ENCODE data around the gene ZNF891.

The ZNF891 gene

GRCh38 chr12:133063556-133063955 is 66.5 kb downstream of the ZNF891 start:
- Histone ChIP-seq H3K18ac (ENCODE audit: low read depth in 1 of 2, low read length in 2 of 2) (no peak overlapping the region), H3K14ac (ENCODE audit: low read length in 2 of 2) (no peak overlapping the region), H2BK15ac (ENCODE audit: low read depth, poor library complexity, severe bottlenecking) (no peak overlapping the region), H3K4me2 (ENCODE audit: low read length, poor library complexity, severe bottlenecking) (no peak overlapping the region), H3K9ac (ENCODE audit: low read length) (no peak overlapping the region), H3K4me1 (ENCODE audit: control insufficient read depth, insufficient read depth, low read depth, low read length) (no peaks in the 10 kb centered on the region), H3K36me3 (ENCODE audit: control insufficient read depth in 1 of 2, insufficient read depth in 2 of 2, low read depth in 1 of 2, low read length in 2 of 2) (peaks cover 8 to 33% of the 10 kb centered on the region in 2 experiments), H2AK5ac (ENCODE audit: low read length, severe bottlenecking) (no peak overlapping the region), H2AFZ (ENCODE audit: low read depth, low read length) (no peak overlapping the region), H3K23ac (ENCODE audit: low read length in 2 of 2) (no peak overlapping the region), H4K8ac (ENCODE audit: low read length) (no peak overlapping the region), H3K9me3 (ENCODE audit: control insufficient read depth, low read length) (peaks cover 98% of the 10 kb centered on the region), H2BK5ac (ENCODE audit: low read depth, low read length, poor library complexity, severe bottlenecking) (no peak overlapping the region), H2BK120ac (ENCODE audit: low read depth, low read length) (no peak overlapping the region), H3K4me3 (ENCODE audit: insufficient read depth in 1 of 2, low read depth in 1 of 2, low read length in 2 of 2) (peak overlapping the region in 1 of 2 experiments; percentile 61), H4K91ac (ENCODE audit: low read length) (no peak overlapping the region), H3K27me3 (ENCODE audit: control insufficient read depth in 1 of 2, insufficient read depth in 1 of 2, low read length in 2 of 2) (no peaks in the 10 kb centered on the region), H2BK12ac (ENCODE audit: low read length in 2 of 2) (no peak overlapping the region), H3K27ac (ENCODE audit: low read length, poor library complexity, severe bottlenecking) (no peak overlapping the region), H3K79me1 (replicated peaks; ENCODE audit: low read length, poor library complexity, severe bottlenecking) (no peaks in the 10 kb centered on the region), H3K4ac (ENCODE audit: low read depth in 1 of 2, low read length in 2 of 2) (no peak overlapping the region)
- WGBS: 93% methylated on average over 1 of the region's 1 CpG
- no peak for DNase-seq

GRCh38 chr12:133061954-133062353 is 68.1 kb downstream of the ZNF891 start:
- Histone ChIP-seq H4K8ac (ENCODE audit: low read length) (no peak overlapping the region), H3K27me3 (ENCODE audit: control insufficient read depth in 1 of 2, insufficient read depth in 1 of 2, low read length in 2 of 2) (no peaks in the 10 kb centered on the region), H2AFZ (ENCODE audit: low read depth, low read length) (no peak overlapping the region), H2BK5ac (ENCODE audit: low read depth, low read length, poor library complexity, severe bottlenecking) (no peak overlapping the region), H3K4ac (ENCODE audit: low read depth in 1 of 2, low read length in 2 of 2) (no peak overlapping the region), H3K79me1 (replicated peaks; ENCODE audit: low read length, poor library complexity, severe bottlenecking) (no peaks in the 10 kb centered on the region), H2BK12ac (ENCODE audit: low read length in 2 of 2) (no peak overlapping the region), H3K9me3 (ENCODE audit: control insufficient read depth, low read length) (peaks cover 98% of the 10 kb centered on the region), H3K27ac (ENCODE audit: low read length, poor library complexity, severe bottlenecking) (no peak overlapping the region), H3K4me2 (ENCODE audit: low read length, poor library complexity, severe bottlenecking) (no peak overlapping the region), H3K36me3 (ENCODE audit: control insufficient read depth in 1 of 2, insufficient read depth in 2 of 2, low read depth in 1 of 2, low read length in 2 of 2) (peaks cover 14 to 49% of the 10 kb centered on the region in 2 experiments), H3K14ac (ENCODE audit: low read length in 2 of 2) (no peak overlapping the region), H3K4me3 (ENCODE audit: insufficient read depth in 1 of 2, low read depth in 1 of 2, low read length in 2 of 2) (peak overlapping the region in 1 of 2 experiments; percentile 61), H3K4me1 (ENCODE audit: control insufficient read depth, insufficient read depth, low read depth, low read length) (no peaks in the 10 kb centered on the region), H2AK5ac (ENCODE audit: low read length, severe bottlenecking) (no peak overlapping the region), H3K18ac (ENCODE audit: low read depth in 1 of 2, low read length in 2 of 2) (no peak overlapping the region), H2BK120ac (ENCODE audit: low read depth, low read length) (no peak overlapping the region), H3K23ac (ENCODE audit: low read length in 2 of 2) (no peak overlapping the region), H3K9ac (ENCODE audit: low read length) (no peak overlapping the region), H2BK15ac (ENCODE audit: low read depth, poor library complexity, severe bottlenecking) (no peak overlapping the region), H4K91ac (ENCODE audit: low read length) (no peak overlapping the region)
- WGBS: 94% methylated on average over 1 of the region's 1 CpG
- DNase-seq: no peak

GRCh38 chr12:133058203-133059113 is 71.6 kb downstream of the ZNF891 start:
- no peak overlapping the region for H2AFZ ChIP-seq (ENCODE audit: low read depth, low read length)
- H3K27me3 ChIP-seq (ENCODE audit: control insufficient read depth in 1 of 2, insufficient read depth in 1 of 2, low read length in 2 of 2): no peaks in the 10 kb centered on the region
- peak; percentile 19 for DNase-seq
- H3K27ac ChIP-seq (ENCODE audit: low read length, poor library complexity, severe bottlenecking): no peak overlapping the region
- H2BK15ac ChIP-seq (ENCODE audit: low read depth, poor library complexity, severe bottlenecking): no peak overlapping the region
- H3K36me3 ChIP-seq (ENCODE audit: control insufficient read depth in 1 of 2, insufficient read depth in 2 of 2, low read depth in 1 of 2, low read length in 2 of 2): peaks cover 22 to 80% of the 10 kb centered on the region in 2 experiments
- no peaks in the 10 kb centered on the region for H3K4me1 ChIP-seq (ENCODE audit: control insufficient read depth, insufficient read depth, low read depth, low read length)
- no peak overlapping the region for H4K8ac ChIP-seq (ENCODE audit: low read length)
- peak overlapping the region in 1 of 2 experiments; percentile 61 for H3K4me3 ChIP-seq (ENCODE audit: insufficient read depth in 1 of 2, low read depth in 1 of 2, low read length in 2 of 2)
- no peak overlapping the region for H3K4me2 ChIP-seq (ENCODE audit: low read length, poor library complexity, severe bottlenecking)
- no peak overlapping the region for H2BK12ac ChIP-seq (ENCODE audit: low read length in 2 of 2)
- no peak overlapping the region for H4K91ac ChIP-seq (ENCODE audit: low read length)
- H3K14ac ChIP-seq (ENCODE audit: low read length in 2 of 2): no peak overlapping the region
- H3K4ac ChIP-seq (ENCODE audit: low read depth in 1 of 2, low read length in 2 of 2): no peak overlapping the region
- no peak overlapping the region for H3K9ac ChIP-seq (ENCODE audit: low read length)
- H3K18ac ChIP-seq (ENCODE audit: low read depth in 1 of 2, low read length in 2 of 2): no peak overlapping the region
- no peak overlapping the region for H2BK120ac ChIP-seq (ENCODE audit: low read depth, low read length)
- H2AK5ac ChIP-seq (ENCODE audit: low read length, severe bottlenecking): no peak overlapping the region
- no peak overlapping the region for H3K23ac ChIP-seq (ENCODE audit: low read length in 2 of 2)
- no peak overlapping the region for H2BK5ac ChIP-seq (ENCODE audit: low read depth, low read length, poor library complexity, severe bottlenecking)
- 100% methylated on average over 6 of the region's 8 CpGs for WGBS
- H3K9me3 ChIP-seq (ENCODE audit: control insufficient read depth, low read length): peaks cover 98% of the 10 kb centered on the region
- peaks cover 3% of the 10 kb centered on the region for H3K79me1 ChIP-seq (replicated peaks; ENCODE audit: low read length, poor library complexity, severe bottlenecking)

GRCh38 chr12:133057446-133057845 is 72.6 kb downstream of the ZNF891 start:
- no peak overlapping the region for H2BK5ac ChIP-seq (ENCODE audit: low read depth, low read length, poor library complexity, severe bottlenecking)
- peak overlapping the region in 1 of 2 experiments; percentile 61 for H3K4me3 ChIP-seq (ENCODE audit: insufficient read depth in 1 of 2, low read depth in 1 of 2, low read length in 2 of 2)
- H3K36me3 ChIP-seq (ENCODE audit: control insufficient read depth in 1 of 2, insufficient read depth in 2 of 2, low read depth in 1 of 2, low read length in 2 of 2): peaks cover 23 to 83% of the 10 kb centered on the region in 2 experiments
- H2BK15ac ChIP-seq (ENCODE audit: low read depth, poor library complexity, severe bottlenecking): no peak overlapping the region
- H2BK120ac ChIP-seq (ENCODE audit: low read depth, low read length): no peak overlapping the region
- no peak overlapping the region for H3K4me2 ChIP-seq (ENCODE audit: low read length, poor library complexity, severe bottlenecking)
- no peak overlapping the region for H2BK12ac ChIP-seq (ENCODE audit: low read length in 2 of 2)
- DNase-seq: peak; percentile 10
- no peak overlapping the region for H3K14ac ChIP-seq (ENCODE audit: low read length in 2 of 2)
- H3K79me1 ChIP-seq (replicated peaks; ENCODE audit: low read length, poor library complexity, severe bottlenecking): peaks cover 8% of the 10 kb centered on the region
- peaks cover 98% of the 10 kb centered on the region for H3K9me3 ChIP-seq (ENCODE audit: control insufficient read depth, low read length)
- no peak overlapping the region for H4K8ac ChIP-seq (ENCODE audit: low read length)
- no peak overlapping the region for H4K91ac ChIP-seq (ENCODE audit: low read length)
- H3K27ac ChIP-seq (ENCODE audit: low read length, poor library complexity, severe bottlenecking): no peak overlapping the region
- H3K23ac ChIP-seq (ENCODE audit: low read length in 2 of 2): no peak overlapping the region
- no peak overlapping the region for H3K4ac ChIP-seq (ENCODE audit: low read depth in 1 of 2, low read length in 2 of 2)
- 100% methylated on average over 2 of the region's 5 CpGs for WGBS
- no peaks in the 10 kb centered on the region for H3K4me1 ChIP-seq (ENCODE audit: control insufficient read depth, insufficient read depth, low read depth, low read length)
- H3K27me3 ChIP-seq (ENCODE audit: control insufficient read depth in 1 of 2, insufficient read depth in 1 of 2, low read length in 2 of 2): no peaks in the 10 kb centered on the region
- no peak overlapping the region for H3K18ac ChIP-seq (ENCODE audit: low read depth in 1 of 2, low read length in 2 of 2)
- H3K9ac ChIP-seq (ENCODE audit: low read length): no peak overlapping the region
- no peak overlapping the region for H2AK5ac ChIP-seq (ENCODE audit: low read length, severe bottlenecking)
- no peak overlapping the region for H2AFZ ChIP-seq (ENCODE audit: low read depth, low read length)
